Fibroblast of skin of right biceps (primary cell): Measurements from ENCODE around the gene EHD3.

ENCODE experiments used
- DNase-seq: peaks from one replicate; pipeline ENCODE4 v3.0.0-alpha.2; 2013

The EHD3 gene

DNA sequence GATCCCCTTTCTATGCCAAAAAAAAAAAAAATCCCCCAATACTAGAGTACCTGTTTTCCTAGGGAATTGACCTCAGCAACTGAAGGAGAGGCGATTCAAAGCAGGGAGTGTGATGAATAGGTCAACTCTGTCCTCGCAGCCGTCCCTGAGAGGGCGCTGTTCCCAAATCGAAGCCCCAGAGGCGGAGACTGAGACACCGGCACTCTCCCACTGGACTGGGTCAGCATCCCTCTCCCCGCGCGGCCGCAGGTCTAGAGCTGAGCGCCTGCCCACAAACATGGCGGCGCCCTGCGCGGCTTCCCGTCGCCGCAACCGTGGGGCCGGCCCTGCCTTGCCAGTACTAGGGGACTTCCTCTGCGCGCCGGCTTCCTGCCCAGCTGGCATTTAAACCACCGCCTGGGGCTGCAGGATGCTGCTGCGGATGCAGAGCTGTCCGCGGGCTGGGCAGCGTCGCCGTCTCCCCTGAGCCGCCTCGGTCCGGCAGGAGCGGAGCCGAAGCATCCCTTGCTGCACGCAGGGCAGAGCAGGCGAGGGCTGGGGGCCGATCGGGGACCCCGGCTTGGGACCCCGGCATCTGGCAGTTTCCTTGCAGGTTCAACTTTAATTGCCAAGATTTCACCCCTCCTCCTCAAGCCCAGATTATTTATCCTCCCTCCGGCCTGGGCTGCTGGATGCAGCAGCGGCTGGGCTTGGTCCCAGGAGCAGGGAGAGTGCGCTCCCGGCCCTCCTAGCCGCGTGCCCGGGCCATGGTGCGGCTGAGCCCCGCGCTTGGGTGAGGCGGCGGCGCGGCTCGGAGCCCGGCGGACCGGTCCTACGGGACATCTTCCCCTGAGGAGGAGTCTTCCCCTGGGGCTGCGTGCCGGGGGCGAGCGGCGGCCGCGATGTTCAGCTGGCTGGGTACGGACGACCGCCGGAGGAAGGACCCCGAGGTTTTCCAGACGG lies at the start of gene EHD3:
TSS of gene EHD3 (plus strand) at position 412 of the 942 bp plus-strand sequence. CDS start at position 882, 470 bp downstream.
- DNase-seq = peak; percentile 93

DNA sequence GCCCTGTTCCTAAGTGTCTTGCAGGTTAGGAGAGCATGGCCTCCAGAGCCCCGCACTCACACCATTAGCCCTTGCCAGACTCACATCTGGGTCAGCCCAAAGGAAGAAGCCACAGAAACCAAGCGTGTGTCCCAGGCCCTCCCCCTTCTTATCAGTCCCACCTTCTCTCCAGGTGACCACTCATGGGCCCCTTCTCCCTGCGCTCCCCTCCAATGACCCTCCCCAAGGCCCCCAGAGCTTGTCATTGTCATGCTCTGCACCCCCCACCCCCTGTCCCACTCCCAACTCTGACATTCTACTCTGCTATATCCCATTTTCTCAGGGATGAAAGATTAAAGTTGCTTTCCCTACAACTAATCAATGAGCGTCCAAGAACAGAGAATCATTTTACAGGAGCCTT lies 46.8 kb upstream of the EHD3 start:
- DNase-seq = no peak

DNA sequence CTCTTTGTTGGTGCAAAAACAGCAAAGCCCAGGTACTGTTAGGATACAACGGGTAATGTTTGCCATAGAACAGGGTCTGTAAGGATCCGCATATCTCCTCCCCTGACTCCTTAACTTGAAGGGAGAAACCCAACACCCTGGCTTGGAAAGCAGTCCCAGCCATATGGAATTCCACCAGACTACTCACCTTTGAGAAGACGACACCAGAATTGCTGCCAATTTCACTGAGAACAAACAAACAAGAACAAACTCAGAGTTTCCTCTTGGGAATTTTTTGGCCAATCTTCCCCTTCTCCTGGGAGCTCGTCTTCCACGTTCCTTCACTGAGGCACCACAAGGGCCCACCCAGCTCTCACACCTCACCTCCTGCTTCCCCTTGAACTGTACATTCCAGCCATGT lies 45.8 kb upstream of the EHD3 start:
- no peak for DNase-seq

DNA sequence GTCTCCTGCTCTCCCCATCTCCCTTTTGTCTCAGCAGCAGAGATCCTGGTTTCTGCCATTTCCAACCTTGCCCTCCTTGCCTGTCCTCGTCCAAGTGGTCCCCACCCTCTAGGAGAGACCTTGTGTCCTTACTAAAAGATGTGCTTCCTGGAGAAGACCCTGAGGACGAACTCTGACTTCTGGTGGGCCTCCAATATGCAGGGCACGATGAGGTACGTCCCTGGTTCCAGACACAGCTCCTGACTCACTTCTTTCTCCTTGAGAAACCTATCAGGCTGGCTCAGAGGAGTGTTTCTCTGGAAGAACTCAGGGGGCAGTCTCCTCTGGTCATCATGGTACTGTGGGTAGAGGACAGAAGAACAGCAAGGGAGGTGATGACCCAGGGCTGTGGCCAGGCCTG lies 44.8 kb upstream of the EHD3 start:
- DNase-seq = no peak

DNA sequence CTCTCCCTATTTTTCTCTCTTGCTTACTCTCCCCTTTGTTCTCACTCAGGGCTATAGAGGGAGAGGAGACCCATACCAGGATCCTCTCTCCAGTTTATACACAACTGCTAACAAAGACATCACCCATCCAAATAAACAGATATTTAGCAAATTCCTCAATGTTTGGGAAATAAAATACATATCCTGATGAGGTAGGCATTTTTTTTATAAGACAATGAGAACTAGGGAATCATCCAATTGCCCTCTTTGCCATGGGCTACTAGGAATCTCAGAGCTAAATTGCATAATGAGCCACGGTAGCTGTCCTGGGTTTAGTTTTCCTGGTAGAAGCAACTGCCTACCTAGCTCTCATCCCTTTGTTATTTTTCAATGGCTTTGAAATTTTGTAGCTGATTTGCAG lies 43.8 kb upstream of the EHD3 start:
- DNase-seq = no peak

DNA sequence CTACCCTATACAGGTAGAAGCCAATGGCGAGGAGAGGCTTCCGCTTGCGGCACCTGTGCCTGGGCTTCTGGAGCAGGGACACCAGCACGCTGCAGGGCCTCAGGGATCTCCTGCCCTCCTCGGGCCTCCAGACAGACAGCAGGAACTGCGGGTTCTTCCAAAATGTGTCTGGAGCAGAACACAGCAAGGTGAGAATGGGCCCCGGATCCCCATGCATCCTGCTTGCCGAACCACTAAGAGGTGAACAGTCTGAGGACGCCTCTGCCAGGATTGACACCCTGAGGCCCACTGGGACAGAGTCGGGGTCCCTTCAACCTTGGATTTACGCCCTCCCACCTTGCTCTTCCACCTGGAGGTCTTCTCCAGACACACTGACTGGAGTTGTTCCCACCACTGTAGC lies 42.0 kb upstream of the EHD3 start:
- no peak for DNase-seq

DNA sequence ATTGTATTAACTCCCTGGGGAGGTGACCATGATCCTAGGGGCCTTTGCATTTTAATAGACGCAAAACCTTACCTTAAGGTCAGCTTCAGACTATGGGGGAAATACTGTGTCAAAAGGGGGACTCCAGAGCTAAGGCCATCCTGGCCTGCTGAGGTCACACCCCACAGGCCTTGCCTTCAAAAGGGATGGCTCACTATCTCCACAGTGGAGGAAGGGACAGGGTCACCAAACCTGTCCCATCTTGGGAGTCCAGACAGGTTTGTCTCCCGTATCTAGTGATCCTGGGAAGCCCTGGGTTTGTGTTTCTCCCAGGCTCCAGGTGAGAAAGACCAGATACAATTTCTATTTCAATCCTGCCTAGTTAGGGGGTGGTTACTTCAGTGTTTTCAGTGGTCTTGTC lies 41.6 kb upstream of the EHD3 start:
- DNase-seq = no peak

DNA sequence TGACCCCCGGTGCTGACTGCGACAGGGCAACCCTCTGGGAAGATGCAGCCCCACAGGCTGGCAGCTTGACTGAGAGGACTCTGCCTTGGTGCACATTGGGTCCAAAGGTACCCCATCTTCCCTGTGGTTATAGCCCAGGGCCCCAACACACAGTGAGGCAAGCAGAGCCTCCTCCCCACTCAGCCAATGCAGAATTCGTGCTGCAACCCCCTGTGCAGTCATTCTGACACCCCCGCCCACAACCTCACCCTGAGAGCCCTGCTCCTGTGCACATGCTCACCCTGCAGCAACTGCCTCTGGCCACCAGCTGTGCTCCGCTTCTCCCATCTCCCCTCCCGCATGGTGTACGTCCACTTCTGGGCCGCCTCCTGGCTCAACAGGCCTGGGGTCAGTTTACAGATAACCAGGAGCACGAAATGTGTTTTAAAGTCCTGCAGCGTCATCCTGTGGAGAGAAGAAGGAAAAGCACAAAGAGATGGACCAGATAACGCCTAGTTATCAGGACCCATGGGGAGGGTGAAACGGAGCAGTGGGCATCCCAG lies 41.0 kb upstream of the EHD3 start:
- DNase-seq = no peak

DNA sequence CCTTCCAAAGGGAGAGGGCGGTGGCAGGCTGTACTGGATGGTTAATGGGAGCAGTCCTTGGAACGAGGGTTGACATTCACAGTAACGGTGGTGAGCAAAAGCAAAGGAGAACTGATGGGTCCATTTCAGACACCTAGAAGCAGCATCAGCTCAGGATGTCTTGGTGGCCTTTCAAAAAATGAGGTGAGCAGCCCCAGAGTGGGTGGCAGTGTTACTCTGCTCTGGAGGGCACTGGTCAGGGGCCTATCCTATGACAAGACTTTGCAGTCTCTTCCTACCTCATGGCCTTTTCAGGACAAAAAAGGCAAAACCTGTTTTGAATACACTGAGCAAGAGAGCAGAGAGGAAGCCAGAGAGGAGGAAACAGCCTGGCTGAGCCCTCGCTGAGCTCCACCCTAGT lies 40.1 kb upstream of the EHD3 start:
- DNase-seq = no peak

DNA sequence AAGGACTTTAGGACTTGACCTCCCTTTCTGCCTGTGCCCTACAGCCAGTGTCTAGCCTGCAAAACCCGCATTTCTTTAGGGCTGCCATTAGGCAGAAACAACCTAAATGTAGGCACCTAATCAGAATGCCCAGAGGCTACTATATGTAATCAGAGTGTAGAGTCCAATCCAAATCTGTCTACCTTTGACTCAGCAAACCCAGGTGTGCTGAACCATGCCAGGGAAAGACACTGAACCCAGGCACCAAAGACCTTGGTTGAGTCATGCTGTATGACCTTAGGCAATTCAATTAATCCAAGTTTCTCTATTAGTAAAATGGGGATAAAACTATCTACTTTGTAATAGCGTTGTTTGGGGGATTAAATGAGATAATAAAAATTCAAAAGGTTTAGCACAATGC lies 37.3 kb upstream of the EHD3 start:
- DNase-seq = no peak

DNA sequence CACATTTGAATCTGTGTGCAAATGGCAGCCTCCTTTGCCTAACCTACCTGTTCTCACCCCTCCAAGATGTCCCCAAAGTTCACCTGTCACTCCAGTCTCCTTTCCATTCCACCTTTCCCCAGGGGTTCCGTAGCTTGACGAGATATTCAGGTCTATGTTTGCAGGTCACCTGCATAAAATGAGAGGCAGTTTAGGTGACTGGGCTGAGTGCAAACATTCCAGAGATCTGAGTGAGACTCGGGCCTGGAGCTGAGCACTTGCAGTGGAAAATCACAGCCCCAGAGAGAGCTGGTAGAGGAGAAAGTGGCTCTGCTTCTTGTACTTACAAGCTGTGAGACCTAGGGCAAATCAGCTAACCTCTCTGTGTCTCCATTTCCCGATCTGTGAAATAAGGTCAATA lies 36.8 kb upstream of the EHD3 start:
- no peak for DNase-seq

DNA sequence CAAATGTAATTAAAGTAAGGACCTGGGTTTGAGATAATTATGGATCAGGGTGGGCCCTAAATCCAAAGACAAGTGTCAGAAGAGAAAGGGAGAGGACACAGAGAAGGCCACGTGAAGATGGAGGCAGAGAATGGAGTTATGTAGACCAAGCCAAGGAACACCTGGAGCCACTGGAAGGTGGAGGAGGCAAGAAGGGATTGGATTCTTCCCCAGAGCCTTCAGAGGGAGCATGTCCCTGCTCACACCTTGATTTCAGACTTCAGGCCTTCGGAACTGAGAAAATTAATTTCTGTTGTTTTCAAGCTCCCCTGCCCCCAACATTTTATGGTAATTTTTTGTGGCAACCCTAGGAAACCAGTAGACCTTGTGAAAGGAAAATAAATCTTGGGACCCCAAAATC lies 36.3 kb upstream of the EHD3 start:
- DNase-seq = no peak

DNA sequence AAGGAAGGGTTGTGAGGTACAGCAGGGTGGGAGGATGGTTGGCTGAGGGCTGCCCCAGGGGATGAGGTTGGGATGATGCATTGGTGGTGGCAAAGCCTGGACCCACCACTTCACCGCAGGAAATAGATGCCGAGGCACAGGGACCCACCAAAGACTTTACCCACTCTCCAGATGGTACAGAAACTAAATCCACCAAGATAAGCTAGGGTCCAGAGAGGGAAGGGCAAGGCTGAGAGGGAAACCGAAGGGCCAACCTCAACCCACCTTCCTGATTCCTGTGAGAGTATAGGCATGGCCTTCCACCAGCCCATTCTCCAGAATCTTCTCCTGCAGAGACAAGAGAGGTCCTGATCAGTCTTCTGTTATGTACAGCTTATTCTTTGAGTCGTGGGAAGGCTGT lies 34.7 kb upstream of the EHD3 start:
- no peak for DNase-seq

DNA sequence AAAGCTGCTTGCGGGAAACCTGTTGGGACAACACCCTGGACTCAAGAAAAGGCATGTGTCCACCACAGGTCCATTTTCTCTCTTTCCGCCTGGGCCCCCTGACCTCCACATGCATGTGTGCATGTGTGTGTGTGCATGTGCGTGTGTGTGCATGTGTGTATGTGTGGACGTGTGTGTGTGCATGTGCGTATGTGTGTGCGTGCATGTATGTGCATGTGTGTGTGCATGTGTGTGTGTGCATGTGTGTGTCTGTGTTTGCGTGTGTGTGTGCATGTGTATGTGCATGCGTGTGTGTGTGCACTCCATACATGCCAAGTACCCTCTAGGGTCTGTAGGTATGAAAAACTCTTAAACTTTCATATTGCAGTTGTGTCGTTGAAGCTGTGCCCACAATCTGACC lies 33.0 kb upstream of the EHD3 start:
- DNase-seq = no peak

DNA sequence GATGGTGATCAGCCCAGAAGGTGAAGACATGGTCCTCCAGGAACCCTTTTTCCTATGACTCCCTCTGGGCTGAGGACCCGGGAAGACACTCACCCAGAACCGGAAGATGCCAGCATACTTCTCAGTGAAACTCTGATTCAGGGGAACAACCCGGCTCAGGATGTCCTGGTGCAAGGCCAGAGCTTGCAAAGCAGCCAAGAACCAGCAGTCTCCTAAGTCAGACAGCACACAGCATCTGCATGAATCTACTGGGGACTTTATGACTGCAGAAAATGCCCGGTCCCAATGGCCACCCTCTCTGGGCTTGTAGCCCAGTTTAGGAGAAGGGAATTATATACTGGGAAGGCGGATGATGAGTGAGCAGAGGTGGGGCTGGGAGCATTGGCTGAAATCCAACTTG lies 31.9 kb upstream of the EHD3 start:
- no peak for DNase-seq

DNA sequence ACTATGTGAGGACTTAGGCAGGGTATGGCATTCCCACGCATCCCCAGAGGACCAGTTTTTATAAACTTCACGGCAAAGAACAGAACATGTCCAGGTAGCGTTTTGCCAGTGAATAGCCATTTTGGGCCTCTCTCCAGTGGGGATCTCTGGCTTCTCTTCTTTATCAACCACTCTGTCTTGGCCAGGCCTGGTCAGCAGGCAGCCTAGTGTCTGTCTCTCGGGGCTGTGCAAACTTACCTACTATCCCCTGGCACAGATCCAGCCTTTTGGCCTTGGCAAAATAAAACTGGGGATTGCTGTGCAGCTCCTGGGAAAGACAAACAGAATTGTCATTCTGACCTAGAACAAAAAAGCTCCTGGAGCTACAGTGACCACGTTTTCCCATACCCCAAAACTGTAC lies 31.1 kb upstream of the EHD3 start:
- DNase-seq = no peak

DNA sequence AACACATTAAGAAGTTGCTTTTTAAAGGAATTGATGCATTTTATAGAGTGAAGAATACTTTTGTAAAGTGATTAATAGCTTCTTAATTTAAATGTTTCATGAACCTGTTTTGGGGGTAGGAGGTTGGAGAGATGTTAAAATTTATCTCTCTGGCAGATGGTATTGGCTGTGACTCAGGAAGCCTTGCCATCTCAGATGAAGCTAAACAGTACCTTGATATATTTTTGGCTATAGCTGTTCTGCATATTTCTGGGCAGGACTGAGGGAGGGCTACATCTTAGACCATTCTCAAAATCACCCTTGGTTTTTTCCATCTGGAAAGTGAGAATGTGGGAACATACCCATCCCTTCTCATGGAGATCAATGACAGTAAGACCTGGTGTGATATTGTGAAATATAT lies 30.0 kb upstream of the EHD3 start:
- no peak for DNase-seq

DNA sequence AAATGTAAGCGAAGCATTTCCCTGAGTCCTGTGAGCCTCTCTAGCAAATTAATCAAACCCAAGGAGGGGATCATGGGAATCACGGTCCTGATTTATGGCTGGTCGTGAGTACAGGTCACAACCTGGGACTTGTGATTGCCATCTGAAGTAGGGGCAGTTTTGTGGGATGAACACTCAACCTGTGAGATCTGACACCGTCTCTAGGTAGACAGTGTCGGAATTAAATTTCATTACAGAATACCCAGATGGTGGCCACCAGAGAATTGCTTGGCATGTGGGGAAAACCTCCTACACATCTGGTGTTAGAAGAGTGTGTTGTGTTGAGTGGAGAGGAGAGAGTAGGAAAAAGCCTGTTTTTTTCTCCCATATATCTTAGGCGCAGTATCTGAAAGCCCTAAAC lies 29.2 kb upstream of the EHD3 start:
- DNase-seq = no peak

DNA sequence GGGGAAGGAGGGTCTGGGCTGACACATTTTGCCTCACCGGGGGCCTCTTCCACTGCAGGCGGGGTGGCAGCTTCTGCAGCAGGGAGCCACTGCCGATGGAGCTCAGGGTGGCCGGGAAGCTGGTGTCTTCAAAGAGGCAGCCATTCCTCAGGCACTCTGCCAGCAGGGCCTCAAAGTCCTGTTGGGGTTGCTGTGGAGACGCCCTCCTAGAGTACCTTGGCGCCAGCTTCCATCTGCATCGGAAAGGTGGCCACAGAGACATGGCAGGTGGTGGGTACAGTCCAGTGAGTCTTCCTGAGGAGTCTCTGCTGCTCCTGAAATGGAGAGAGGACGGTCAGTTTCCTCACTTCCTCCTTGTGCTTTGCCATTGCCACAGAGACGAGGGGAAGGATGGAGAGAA lies 28.8 kb upstream of the EHD3 start:
- DNase-seq = no peak

DNA sequence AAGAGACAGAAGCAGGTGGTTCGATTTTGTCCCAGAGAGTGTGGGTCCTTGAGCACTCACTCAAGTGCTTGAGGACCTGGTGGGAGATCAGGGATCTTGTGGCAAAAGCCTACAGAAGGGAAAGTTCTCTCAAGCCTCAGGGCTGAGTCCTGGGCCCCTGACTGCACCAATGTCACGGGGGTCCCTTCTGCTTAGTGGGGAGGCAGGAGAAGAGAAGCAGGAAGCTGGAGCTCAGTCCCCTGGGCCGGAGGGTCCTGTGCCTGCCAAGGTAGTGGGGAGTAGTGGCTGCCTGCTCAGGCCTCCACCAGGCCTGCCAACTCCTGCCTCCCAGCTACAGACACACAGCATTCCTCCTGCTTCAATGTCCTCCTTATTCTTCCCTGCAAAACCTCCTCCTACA lies 28.3 kb upstream of the EHD3 start:
- no peak for DNase-seq

DNA sequence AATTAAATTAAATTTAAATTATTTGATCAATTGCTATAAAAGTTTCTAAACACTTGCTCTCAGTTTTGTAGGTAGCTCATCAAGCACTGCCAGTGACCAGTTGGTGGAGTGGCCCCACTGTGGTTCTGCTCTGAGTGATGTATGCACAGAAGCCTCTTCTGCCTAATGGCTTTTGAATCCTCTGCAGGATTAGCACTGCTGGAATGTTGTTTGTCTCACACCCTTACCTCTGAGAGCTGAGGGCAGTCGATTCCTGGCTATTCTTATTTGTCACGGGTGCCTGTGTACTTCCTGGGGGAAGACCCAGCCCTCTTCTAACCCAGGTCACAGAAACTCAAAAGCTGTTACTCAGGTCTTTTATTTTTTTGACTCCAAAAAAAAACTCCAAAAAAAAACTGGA lies 26.2 kb upstream of the EHD3 start:
- DNase-seq = no peak

DNA sequence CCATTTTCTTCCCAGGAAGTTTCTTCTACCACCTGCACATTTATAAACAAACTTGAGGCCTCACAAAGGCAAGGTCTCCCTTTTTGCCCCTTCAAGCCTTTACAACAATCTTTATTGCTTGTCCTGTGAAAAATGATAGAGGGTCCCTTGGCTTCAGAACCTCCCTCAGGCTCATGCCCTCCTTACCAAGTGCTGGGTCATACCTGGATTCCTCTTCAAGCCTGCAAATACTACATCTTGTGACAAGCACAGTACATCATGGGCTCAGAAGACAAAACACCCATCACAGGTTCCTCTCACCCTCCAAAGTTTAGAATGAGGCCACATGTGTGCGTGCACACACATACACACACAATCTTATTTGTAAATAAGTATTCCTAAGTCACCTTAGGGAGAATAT lies 25.7 kb upstream of the EHD3 start:
- DNase-seq = no peak

DNA sequence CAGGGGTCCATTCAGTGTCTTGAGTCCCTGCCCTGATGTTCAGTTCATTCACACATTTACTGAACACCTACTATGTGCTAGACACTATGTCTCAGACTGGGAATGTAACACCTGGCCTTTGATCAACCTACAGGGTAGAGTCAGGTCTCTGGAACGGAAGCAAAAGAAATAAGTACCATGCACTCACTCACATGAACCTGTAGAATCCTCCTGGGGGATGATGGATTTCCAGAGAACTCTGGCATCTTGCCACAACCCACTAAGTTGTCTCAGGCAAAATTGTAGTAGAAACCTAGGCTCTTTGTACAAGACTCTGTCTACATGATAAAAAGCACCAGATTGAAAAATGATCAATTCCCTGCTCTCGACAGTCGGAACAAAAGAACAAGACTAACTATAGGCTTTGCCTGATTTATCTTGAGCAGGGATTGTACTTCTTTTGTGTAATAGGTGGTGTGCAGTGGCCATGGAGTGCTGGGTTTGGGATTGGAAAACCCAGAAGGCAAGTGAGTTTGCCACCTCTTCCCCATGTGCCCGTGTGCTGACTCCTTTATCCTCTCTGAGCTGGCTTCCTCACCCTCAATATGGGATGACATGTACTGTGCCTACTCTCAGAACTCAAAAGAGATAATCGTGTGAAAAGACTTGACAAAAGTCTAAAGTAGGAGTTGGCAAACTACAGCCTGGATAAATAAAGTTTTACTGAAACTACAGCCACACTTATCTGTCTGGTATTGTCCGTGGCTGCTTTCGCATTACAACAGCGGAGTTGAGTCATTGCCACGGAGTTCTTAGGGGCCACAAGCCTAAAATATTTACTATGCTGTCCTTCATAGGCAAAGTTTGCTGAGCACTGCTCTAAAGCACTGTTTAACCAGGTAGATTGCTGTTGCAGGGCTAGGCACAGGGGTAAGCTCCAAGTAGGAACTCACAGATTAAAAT lies 21.0 kb upstream of the EHD3 start:
- DNase-seq = no peak
